Suprapubic skin (tissue), 3 donors: Measurements from ENCODE around the gene FBXO48.

Experiments used
- POLR2A ChIP-seq, 2 donors: fragments of 450-650 bp; IDR thresholded peaks; one replicate each; pipeline ENCODE4 v1.6.1; 2017; ENCODE audit warnings: antibody characterized with exemption in 2 of 2, mild to moderate bottlenecking in 2 of 2, moderate library complexity in 2 of 2
- TF ChIP-seq, protein P1 (sequence below), 2 donors: fragments of 200-600 bp in 1 of 2; fragments of 450-650 bp in 1 of 2; sonication (generic) in 1 of 2; IDR thresholded peaks; one replicate each; pipeline ENCODE4 v1.5.1; 2016 to 2019; ENCODE audit warnings: antibody characterized with exemption in 2 of 2, mild to moderate bottlenecking in 1 of 2, moderate library complexity in 1 of 2

DNA sequence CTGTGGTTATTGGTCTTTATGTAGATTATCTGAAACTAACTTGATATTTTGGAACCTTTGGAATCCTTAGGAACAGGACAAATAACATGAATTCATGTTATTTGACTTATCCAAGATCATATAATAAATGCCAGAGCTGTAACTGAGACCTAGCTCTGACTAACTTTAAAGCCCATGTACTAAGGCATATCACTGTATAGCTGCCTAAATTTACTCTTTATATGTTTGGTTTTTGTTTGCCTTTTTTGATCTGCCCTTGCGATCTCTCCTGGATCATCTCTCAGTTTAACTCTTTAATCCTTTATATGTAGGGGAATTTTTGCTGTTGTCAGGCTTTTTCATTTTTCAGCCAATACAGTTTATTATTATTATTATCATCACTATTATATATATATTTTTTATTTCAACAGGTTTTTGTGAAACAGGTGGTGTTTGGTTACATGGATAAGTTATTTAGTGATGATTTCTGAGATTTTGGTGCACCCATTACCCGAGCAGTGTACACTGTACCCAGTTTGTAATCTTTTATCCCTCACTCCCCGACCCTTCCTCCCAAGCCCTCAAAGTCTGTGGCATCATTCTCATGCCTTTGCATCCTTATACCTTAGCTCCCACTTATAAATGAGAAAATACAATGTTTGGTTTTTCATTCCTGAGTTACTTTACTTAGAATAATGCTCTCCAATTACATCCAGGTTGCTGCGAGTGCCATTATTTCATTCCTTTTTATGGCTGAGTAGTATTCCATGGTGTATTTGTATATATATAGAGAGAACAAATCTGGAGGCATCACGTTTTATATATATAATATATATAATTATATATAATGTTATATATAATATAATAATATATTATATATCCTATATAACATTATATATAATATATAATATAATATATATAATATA, 49.2 kb upstream of the FBXO48 start:
- TF ChIP-seq, protein P1, sequence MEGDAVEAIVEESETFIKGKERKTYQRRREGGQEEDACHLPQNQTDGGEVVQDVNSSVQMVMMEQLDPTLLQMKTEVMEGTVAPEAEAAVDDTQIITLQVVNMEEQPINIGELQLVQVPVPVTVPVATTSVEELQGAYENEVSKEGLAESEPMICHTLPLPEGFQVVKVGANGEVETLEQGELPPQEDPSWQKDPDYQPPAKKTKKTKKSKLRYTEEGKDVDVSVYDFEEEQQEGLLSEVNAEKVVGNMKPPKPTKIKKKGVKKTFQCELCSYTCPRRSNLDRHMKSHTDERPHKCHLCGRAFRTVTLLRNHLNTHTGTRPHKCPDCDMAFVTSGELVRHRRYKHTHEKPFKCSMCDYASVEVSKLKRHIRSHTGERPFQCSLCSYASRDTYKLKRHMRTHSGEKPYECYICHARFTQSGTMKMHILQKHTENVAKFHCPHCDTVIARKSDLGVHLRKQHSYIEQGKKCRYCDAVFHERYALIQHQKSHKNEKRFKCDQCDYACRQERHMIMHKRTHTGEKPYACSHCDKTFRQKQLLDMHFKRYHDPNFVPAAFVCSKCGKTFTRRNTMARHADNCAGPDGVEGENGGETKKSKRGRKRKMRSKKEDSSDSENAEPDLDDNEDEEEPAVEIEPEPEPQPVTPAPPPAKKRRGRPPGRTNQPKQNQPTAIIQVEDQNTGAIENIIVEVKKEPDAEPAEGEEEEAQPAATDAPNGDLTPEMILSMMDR (IDR thresholded peaks at IDR 0.05), result no peak
- no peak for TF ChIP-seq POLR2A (IDR thresholded peaks at IDR 0.05)
